ENCODE results near the gene METAP1. TPM values are rescaled to one million over a fixed set of nuclear protein-coding genes. Genes with fewer than 3 reads are reported as not detected.
"Not testable (repeated sequence)": the region's sequence is repeated elsewhere in the genome, so short reads cannot be mapped to it uniquely, and the experiment has no call there.

Gene METAP1
- total and polyA plus RNA-seq, 9 donors, result 25.1 to 31.1 (median 27.6) TPM

- peaks cover 29% of the 10 kb centered on the region for H3K36me3 ChIP-seq (ENCODE audit: control insufficient read depth, insufficient read depth, low read length)
- no peak for DNase-seq
- no peak overlapping the region for H3K27ac ChIP-seq (ENCODE audit: low read length)
- no peaks in the 10 kb centered on the region for H3K9me3 ChIP-seq (replicated peaks; ENCODE audit: control insufficient read depth, low read depth, low read length)
- no peaks in the 10 kb centered on the region for H3K4me1 ChIP-seq (ENCODE audit: control insufficient read depth, insufficient read depth, low read length)
- no CpG with 5 or more reads among the region's 5 CpGs for WGBS (ENCODE audit: insufficient coverage)
- H3K27me3 ChIP-seq (ENCODE audit: control insufficient read depth, insufficient read depth, low read length), result no peaks in the 10 kb centered on the region
- H3K4me3 ChIP-seq (ENCODE audit: low read length), result no peak overlapping the region
These were observed 75.6 kb downstream of the METAP1 start for GRCh38 chr4:99071159-99071558.

DNA sequence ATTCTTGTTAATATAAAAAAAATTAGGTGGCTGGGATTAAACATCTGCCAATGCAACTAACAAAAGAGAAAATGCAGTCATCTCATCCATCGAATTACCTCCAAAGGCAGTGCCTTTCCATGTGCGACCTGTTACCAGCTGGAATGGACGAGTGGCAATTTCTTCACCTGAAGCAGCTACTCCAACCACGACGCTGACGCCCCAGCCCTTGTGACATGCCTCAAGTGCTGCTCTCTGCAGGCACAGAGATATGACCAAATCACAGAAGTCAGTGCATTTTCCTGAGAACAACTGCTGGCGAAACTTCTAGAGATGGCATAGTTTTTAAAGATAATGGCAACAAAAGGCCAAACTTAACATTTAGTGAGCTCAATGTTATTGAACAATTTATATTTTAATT lies 79.3 kb downstream of the METAP1 start:
- H3K9me3 ChIP-seq (replicated peaks; ENCODE audit: control insufficient read depth, low read depth, low read length), result no peaks in the 10 kb centered on the region
- no peak overlapping the region for H3K27ac ChIP-seq (ENCODE audit: low read length)
- H3K4me3 ChIP-seq (ENCODE audit: low read length), result no peak overlapping the region
- 96% methylated on average over 6 of the region's 7 CpGs for WGBS (ENCODE audit: insufficient coverage)
- H3K27me3 ChIP-seq (ENCODE audit: control insufficient read depth, insufficient read depth, low read length), result no peaks in the 10 kb centered on the region
- no peaks in the 10 kb centered on the region for H3K4me1 ChIP-seq (ENCODE audit: control insufficient read depth, insufficient read depth, low read length)
- peaks cover 45% of the 10 kb centered on the region for H3K36me3 ChIP-seq (ENCODE audit: control insufficient read depth, insufficient read depth, low read length)
- no peak for DNase-seq

DNA sequence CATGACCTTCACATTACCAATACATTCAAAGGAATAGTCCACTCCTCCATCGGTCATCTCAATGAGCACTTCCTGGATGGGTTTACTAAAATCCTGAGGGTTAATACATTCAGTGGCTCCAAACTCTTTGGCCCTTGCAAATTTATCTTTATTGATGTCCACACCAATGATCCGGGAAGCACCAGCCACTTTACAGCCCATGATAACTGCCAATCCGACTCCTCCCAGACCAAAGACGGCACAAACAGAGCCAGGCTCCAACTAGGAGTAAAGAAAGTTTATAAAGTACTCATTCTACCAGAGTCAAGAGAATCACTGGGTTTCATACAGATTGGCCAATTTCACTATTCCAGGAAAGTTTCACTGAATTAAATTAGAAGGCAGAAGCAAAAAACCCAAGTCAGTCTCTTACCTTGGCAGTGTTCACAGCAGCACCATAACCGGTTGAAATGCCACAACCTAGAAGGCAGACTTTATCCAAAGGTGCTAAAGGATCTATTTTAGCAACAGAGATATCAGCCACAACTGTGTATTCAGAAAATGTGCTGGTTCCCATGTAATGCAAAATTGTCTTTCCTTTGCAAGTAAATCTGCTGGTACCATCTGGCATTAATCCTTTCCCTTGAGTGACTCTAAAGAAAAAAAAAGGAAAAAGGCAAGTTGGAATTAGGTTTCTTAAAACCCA lies 80.9 kb downstream of the METAP1 start:
- Histone ChIP-seq H3K27ac (ENCODE audit: low read length) (no peak overlapping the region), H3K4me3 (ENCODE audit: low read length) (no peak overlapping the region), H3K36me3 (ENCODE audit: control insufficient read depth, insufficient read depth, low read length) (peaks cover 55% of the 10 kb centered on the region), H3K27me3 (ENCODE audit: control insufficient read depth, insufficient read depth, low read length) (no peaks in the 10 kb centered on the region), H3K9me3 (replicated peaks; ENCODE audit: control insufficient read depth, low read depth, low read length) (no peaks in the 10 kb centered on the region), H3K4me1 (ENCODE audit: control insufficient read depth, insufficient read depth, low read length) (no peaks in the 10 kb centered on the region)
- no peak for DNase-seq
- WGBS (ENCODE audit: insufficient coverage), result 89% methylated on average over 1 of the region's 5 CpGs

GRCh38 chr4:99077177-99077576 lies 81.7 kb downstream of the METAP1 start:
- DNase-seq, result no peak
- Histone ChIP-seq H3K4me3 (ENCODE audit: low read length) (no peak overlapping the region), H3K27ac (ENCODE audit: low read length) (no peak overlapping the region), H3K4me1 (ENCODE audit: control insufficient read depth, insufficient read depth, low read length) (no peaks in the 10 kb centered on the region), H3K9me3 (replicated peaks; ENCODE audit: control insufficient read depth, low read depth, low read length) (no peaks in the 10 kb centered on the region), H3K27me3 (ENCODE audit: control insufficient read depth, insufficient read depth, low read length) (no peaks in the 10 kb centered on the region), H3K36me3 (ENCODE audit: control insufficient read depth, insufficient read depth, low read length) (peaks cover 55% of the 10 kb centered on the region)
- WGBS (ENCODE audit: insufficient coverage), result 80% methylated on average over 1 of the region's 4 CpGs

DNA sequence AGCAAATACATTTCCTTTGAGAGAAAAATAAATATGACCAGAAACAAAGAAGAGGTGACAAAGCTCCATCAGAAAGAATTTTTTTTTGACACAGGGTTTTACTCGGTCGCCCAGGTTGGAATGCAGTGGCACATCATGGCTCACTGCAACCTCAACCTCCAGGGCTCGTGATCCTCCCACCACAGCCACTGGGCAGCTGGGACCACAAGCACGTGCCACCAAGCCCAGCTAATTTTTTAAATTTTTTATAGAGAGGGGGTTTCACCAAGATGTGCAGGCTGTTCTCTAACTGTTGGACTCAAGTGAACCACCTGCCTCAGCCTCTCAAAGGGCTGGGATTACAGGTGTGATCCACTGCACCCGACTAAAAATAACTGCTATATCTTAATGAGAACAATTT lies 82.8 kb downstream of the METAP1 start:
- Histone ChIP-seq H3K9me3 (replicated peaks; ENCODE audit: control insufficient read depth, low read depth, low read length) (no peaks in the 10 kb centered on the region), H3K4me3 (ENCODE audit: low read length) (no peak overlapping the region), H3K27ac (ENCODE audit: low read length) (no peak overlapping the region), H3K36me3 (ENCODE audit: control insufficient read depth, insufficient read depth, low read length) (peaks cover 62% of the 10 kb centered on the region), H3K4me1 (ENCODE audit: control insufficient read depth, insufficient read depth, low read length) (no peaks in the 10 kb centered on the region), H3K27me3 (ENCODE audit: control insufficient read depth, insufficient read depth, low read length) (no peaks in the 10 kb centered on the region)
- 92% methylated on average over 2 of the region's 5 CpGs for WGBS (ENCODE audit: insufficient coverage)
- DNase-seq, result no peak

DNA sequence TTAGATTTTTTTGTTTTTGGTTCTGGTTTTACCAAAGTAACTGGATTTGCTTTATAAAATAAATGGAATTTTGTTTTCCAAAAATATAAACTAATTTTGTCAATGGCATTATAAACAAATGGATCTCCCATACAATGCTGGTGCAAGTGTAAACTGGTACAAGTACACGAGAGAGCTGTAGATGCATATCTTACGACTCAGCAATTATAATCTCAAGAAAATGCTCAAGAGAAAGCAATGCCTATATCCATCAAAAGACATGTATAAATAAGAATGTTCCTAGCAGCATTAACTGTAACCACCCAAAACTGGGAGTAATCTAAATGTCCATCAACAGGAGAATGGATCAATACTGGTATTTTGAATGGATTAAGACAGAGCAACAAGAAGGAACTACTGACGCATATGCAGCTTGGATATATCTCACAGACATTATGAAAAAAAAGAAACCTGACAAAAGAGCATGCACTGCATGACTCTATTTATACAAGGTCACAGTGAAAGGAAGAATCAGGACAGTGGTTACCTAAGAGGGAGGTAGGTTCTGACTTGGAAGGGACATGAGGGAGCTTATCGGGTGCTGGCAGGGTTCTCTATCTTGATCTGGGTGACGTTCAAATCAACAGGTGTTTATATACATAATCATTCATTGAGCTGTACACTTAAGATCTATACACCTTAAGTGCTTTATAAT lies 83.6 kb downstream of the METAP1 start:
- Histone ChIP-seq H3K36me3 (ENCODE audit: control insufficient read depth, insufficient read depth, low read length) (peaks cover 64% of the 10 kb centered on the region), H3K27ac (ENCODE audit: low read length) (no peak overlapping the region), H3K4me1 (ENCODE audit: control insufficient read depth, insufficient read depth, low read length) (no peaks in the 10 kb centered on the region), H3K27me3 (ENCODE audit: control insufficient read depth, insufficient read depth, low read length) (no peaks in the 10 kb centered on the region), H3K9me3 (replicated peaks; ENCODE audit: control insufficient read depth, low read depth, low read length) (no peaks in the 10 kb centered on the region), H3K4me3 (ENCODE audit: low read length) (no peak overlapping the region)
- no peak for DNase-seq
- WGBS (ENCODE audit: insufficient coverage), result no CpG with 5 or more reads among the region's 5 CpGs

- Histone ChIP-seq H3K36me3 (ENCODE audit: control insufficient read depth, insufficient read depth, low read length) (peaks cover 67% of the 10 kb centered on the region), H3K4me1 (ENCODE audit: control insufficient read depth, insufficient read depth, low read length) (no peaks in the 10 kb centered on the region), H3K9me3 (replicated peaks; ENCODE audit: control insufficient read depth, low read depth, low read length) (no peaks in the 10 kb centered on the region), H3K27ac (ENCODE audit: low read length) (no peak overlapping the region), H3K27me3 (ENCODE audit: control insufficient read depth, insufficient read depth, low read length) (no peaks in the 10 kb centered on the region), H3K4me3 (ENCODE audit: low read length) (no peak overlapping the region)
- no CpG with 5 or more reads among the region's 5 CpGs for WGBS (ENCODE audit: insufficient coverage)
- no peak for DNase-seq
These were observed 84.2 kb downstream of the METAP1 start for GRCh38 chr4:99079625-99080295.

DNA sequence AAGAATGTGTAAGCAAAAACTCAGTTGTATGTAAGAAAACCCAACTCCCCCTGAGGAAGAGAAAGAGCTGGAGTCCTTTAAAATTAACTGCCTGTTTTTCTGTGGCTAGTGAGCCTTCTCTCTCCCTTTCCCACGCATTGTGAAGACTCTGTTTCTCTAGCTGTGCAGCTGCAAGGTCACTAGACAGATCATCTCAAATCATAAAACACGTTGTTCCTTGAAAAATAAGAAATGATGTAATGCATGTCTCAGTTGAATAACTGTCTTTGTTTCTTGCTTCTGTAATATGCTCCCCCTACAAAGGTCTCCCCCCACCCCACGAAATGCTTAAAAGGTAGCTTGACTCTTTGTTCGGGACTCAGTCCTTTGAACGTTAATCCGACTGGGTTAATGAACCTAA lies 85.3 kb downstream of the METAP1 start:
- not testable (repeated sequence) for H3K4me1 ChIP-seq (ENCODE audit: control insufficient read depth, insufficient read depth, low read length); H3K9me3 ChIP-seq (replicated peaks; ENCODE audit: control insufficient read depth, low read depth, low read length); H3K27me3 ChIP-seq (ENCODE audit: control insufficient read depth, insufficient read depth, low read length); H3K4me3 ChIP-seq (ENCODE audit: low read length); H3K27ac ChIP-seq (ENCODE audit: low read length); DNase-seq
- H3K36me3 ChIP-seq (ENCODE audit: control insufficient read depth, insufficient read depth, low read length), result peaks cover 65% of the 10 kb centered on the region
- WGBS (ENCODE audit: insufficient coverage), result no CpG with 5 or more reads among the region's 6 CpGs

- 92% methylated on average over 4 of the region's 5 CpGs for WGBS (ENCODE audit: insufficient coverage)
- no peak for DNase-seq
- Histone ChIP-seq H3K4me1 (ENCODE audit: control insufficient read depth, insufficient read depth, low read length) (no peaks in the 10 kb centered on the region), H3K27me3 (ENCODE audit: control insufficient read depth, insufficient read depth, low read length) (no peaks in the 10 kb centered on the region), H3K27ac (ENCODE audit: low read length) (no peak overlapping the region), H3K4me3 (ENCODE audit: low read length) (no peak overlapping the region), H3K36me3 (ENCODE audit: control insufficient read depth, insufficient read depth, low read length) (peaks cover 55% of the 10 kb centered on the region), H3K9me3 (replicated peaks; ENCODE audit: control insufficient read depth, low read depth, low read length) (no peaks in the 10 kb centered on the region)
These were observed 86.7 kb downstream of the METAP1 start for GRCh38 chr4:99082192-99082591.

- WGBS (ENCODE audit: insufficient coverage), result no CpG with 5 or more reads among the region's 2 CpGs
- Histone ChIP-seq H3K27ac (ENCODE audit: low read length) (no peak overlapping the region), H3K4me1 (ENCODE audit: control insufficient read depth, insufficient read depth, low read length) (peaks cover 2% of the 10 kb centered on the region), H3K36me3 (ENCODE audit: control insufficient read depth, insufficient read depth, low read length) (peaks cover 47% of the 10 kb centered on the region), H3K27me3 (ENCODE audit: control insufficient read depth, insufficient read depth, low read length) (no peaks in the 10 kb centered on the region), H3K4me3 (ENCODE audit: low read length) (no peak overlapping the region), H3K9me3 (replicated peaks; ENCODE audit: control insufficient read depth, low read depth, low read length) (no peaks in the 10 kb centered on the region)
- no peak for DNase-seq
These were observed 89.1 kb downstream of the METAP1 start for GRCh38 chr4:99084595-99084994.
